ENCODE measurements around the gene COMMD4.
"Not testable (repeated sequence)": the region's sequence is repeated elsewhere in the genome, so short reads cannot be mapped to it uniquely, and the experiment has no call there.

COMMD4 gene

GRCh38 chr15:75380773-75381172, 44.9 kb downstream of the COMMD4 start:
- TF ChIP-seq CTCF (IDR thresholded peaks at IDR 0.05; ENCODE audit: low read depth, low read length) = no peak
- DNase-seq (ENCODE audit: extremely low read depth, low read depth) = no peak

GRCh38 chr15:75383986-75384385, 48.1 kb downstream of the COMMD4 start:
- DNase-seq (ENCODE audit: extremely low read depth, low read depth) = not testable (repeated sequence)
